Neural crest cell (in vitro differentiated cells): ENCODE results near the gene ZSCAN5A. TPM values are rescaled to one million over a fixed set of nuclear protein-coding genes. Genes with fewer than 3 reads are reported as not detected.
"Not testable (repeated sequence)": the region's sequence is repeated elsewhere in the genome, so short reads cannot be mapped to it uniquely, and the experiment has no call there.

Experiments used
- DNase-seq: peaks from one replicate; pipeline ENCODE4 v3.0.0; 2021; ENCODE audit warnings: low read depth, mixed read lengths, low spot score
- H3K27ac Mint-ChIP-seq: one replicate; pipeline ENCODE4 v1.8.0; 2021; ENCODE audit warnings: mild to moderate bottlenecking, mixed read lengths; ENCODE audit not compliant: unreplicated experiment
- H3K27me3 Mint-ChIP-seq: 2 replicates; pipeline ENCODE4 v1.8.0; 2021; ENCODE audit warnings: low read depth, mild to moderate bottlenecking, mixed read lengths
- H3K36me3 Mint-ChIP-seq: 2 replicates; pipeline ENCODE4 v1.8.0; 2021; ENCODE audit warnings: low read depth, mild to moderate bottlenecking, mixed read lengths
- H3K4me1 Mint-ChIP-seq: 2 replicates; pipeline ENCODE4 v1.8.0; 2021; ENCODE audit warnings: mixed read lengths
- H3K4me3 Mint-ChIP-seq: one replicate; pipeline ENCODE4 v1.8.0; 2021; ENCODE audit warnings: mild to moderate bottlenecking, mixed read lengths
- H3K9me3 Mint-ChIP-seq: 2 replicates; pipeline ENCODE4 v1.8.0; 2021; ENCODE audit warnings: mixed read lengths
- CTCF ChIP-seq: fragments of 200-600 bp; sonication (generic); conservative IDR thresholded peaks from 2 replicates; pipeline ENCODE4 v1.5.0; 2021; ENCODE audit warnings: antibody characterized with exemption, mild to moderate bottlenecking
- total RNA-seq: library from RNA; stranded (reverse); gene quantifications from 2 replicates; pipeline ENCODE4 v1.2.1, GENCODE V29; 2021

Gene ZSCAN5A
- total RNA-seq, 1 donor from 2014 or later: 14.7 TPM

- H3K36me3 Mint-ChIP-seq: no peaks in the 10 kb centered on the region
- no peak overlapping the region for H3K27ac Mint-ChIP-seq
- no peak overlapping the region for H3K4me3 Mint-ChIP-seq
- H3K27me3 Mint-ChIP-seq: peaks cover 11% of the 10 kb centered on the region
- no peak for TF ChIP-seq CTCF
- no peak for DNase-seq
- no peaks in the 10 kb centered on the region for H3K9me3 Mint-ChIP-seq
- H3K4me1 Mint-ChIP-seq: peaks cover 18% of the 10 kb centered on the region
Observed at GRCh38 chr19:56177564-56178243, 136.9 kb downstream of the ZSCAN5A start.

GRCh38 chr19:56176881-56177280, 137.8 kb downstream of the ZSCAN5A start:
- TF ChIP-seq CTCF: no peak
- Mint-ChIP-seq H3K27ac (peak overlapping the region; percentile 78), H3K27me3 (peaks cover 7% of the 10 kb centered on the region), H3K36me3 (no peaks in the 10 kb centered on the region), H3K4me1 (peaks cover 20% of the 10 kb centered on the region), H3K9me3 (no peaks in the 10 kb centered on the region), H3K4me3 (no peak overlapping the region)
- no peak for DNase-seq

- not testable (repeated sequence) for H3K27ac Mint-ChIP-seq, H3K9me3 Mint-ChIP-seq, H3K4me3 Mint-ChIP-seq, H3K27me3 Mint-ChIP-seq, DNase-seq, H3K36me3 Mint-ChIP-seq
- H3K4me1 Mint-ChIP-seq: peaks cover 22% of the 10 kb centered on the region
Observed at GRCh38 chr19:56176310-56176709, 138.3 kb downstream of the ZSCAN5A start.

- not testable (repeated sequence) for H3K4me3 Mint-ChIP-seq, H3K36me3 Mint-ChIP-seq, H3K27me3 Mint-ChIP-seq, H3K9me3 Mint-ChIP-seq
- H3K27ac Mint-ChIP-seq: peak within 1 kb of the TSS; percentile 78
- peak; percentile 23 for DNase-seq
- peaks cover 22% of the 10 kb centered on the region for H3K4me1 Mint-ChIP-seq
Observed at GRCh38 chr19:56175861-56176307, 138.8 kb downstream of the ZSCAN5A start, which contains the start of gene GALP. GALP (plus strand) TSS chr19:56176008; CDS start chr19:56177109, 1,101 bp downstream.

GRCh38 chr19:56174550-56174949, 140.1 kb downstream of the ZSCAN5A start:
- no peak for DNase-seq
- peaks cover 11% of the 10 kb centered on the region for H3K27me3 Mint-ChIP-seq
- no peaks in the 10 kb centered on the region for H3K36me3 Mint-ChIP-seq
- TF ChIP-seq CTCF: no peak
- no peak overlapping the region for H3K27ac Mint-ChIP-seq
- H3K4me1 Mint-ChIP-seq: peaks cover 22% of the 10 kb centered on the region
- H3K9me3 Mint-ChIP-seq: no peaks in the 10 kb centered on the region
- no peak overlapping the region for H3K4me3 Mint-ChIP-seq

- Mint-ChIP-seq H3K4me3 (no peak overlapping the region), H3K9me3 (no peaks in the 10 kb centered on the region), H3K27ac (no peak overlapping the region), H3K27me3 (peaks cover 11% of the 10 kb centered on the region), H3K4me1 (peaks cover 22% of the 10 kb centered on the region), H3K36me3 (no peaks in the 10 kb centered on the region)
- TF ChIP-seq CTCF: no peak
- DNase-seq: no peak
Observed at GRCh38 chr19:56174086-56174485, 140.6 kb downstream of the ZSCAN5A start.

Other genes starting within 250 kb of the ZSCAN5A start
- gene ZNF787, start 193.5 kb downstream of the ZSCAN5A start, total RNA-seq: 47.7 and 48.1 TPM in 2 replicates
- 47.5 and 51.5 TPM in 2 replicates for gene ZNF444, start 173.6 kb downstream of the ZSCAN5A start, total RNA-seq
- gene GALP, start 138.8 kb downstream of the ZSCAN5A start, total RNA-seq: 0.37 TPM in 1 of 2 replicates, not detected in the other
- gene ZSCAN5B, start 117.1 kb downstream of the ZSCAN5A start, total RNA-seq: not detected in 2 replicates
- not detected in 2 replicates for gene ZSCAN5C, start 112.6 kb downstream of the ZSCAN5A start, total RNA-seq
- gene EDDM13, start 42.1 kb downstream of the ZSCAN5A start, total RNA-seq: not detected in 2 replicates
- gene ZNF582, start 78.7 kb upstream of the ZSCAN5A start, total RNA-seq: 4.2 and 5.1 TPM in 2 replicates
- 9.2 and 9.8 TPM in 2 replicates for gene ZNF583, start 89.5 kb upstream of the ZSCAN5A start, total RNA-seq
- gene ZNF667, start 162.5 kb upstream of the ZSCAN5A start, total RNA-seq: not detected in 2 replicates
- not detected in 2 replicates for gene ZNF471, start 193.0 kb upstream of the ZSCAN5A start, total RNA-seq
- gene ZFP28, start 224.1 kb upstream of the ZSCAN5A start, total RNA-seq: 7.4 and 8.0 TPM in 2 replicates